HG03378 (cell line): ENCODE data around the gene ARL15.

Source experiments
- ATAC-seq: cut with Tn5 transposase; IDR thresholded peaks from one replicate; pipeline ENCODE4 v1.9.1; 2021; ENCODE audit warnings: mild to moderate bottlenecking, moderate library complexity; ENCODE audit not compliant: unreplicated experiment

Gene ARL15

GRCh38 chr5:54214722-54215121, 95.7 kb downstream of the ARL15 start:
- ATAC-seq = no peak

GRCh38 chr5:54212331-54212730, 98.0 kb downstream of the ARL15 start:
- no peak for ATAC-seq

DNA sequence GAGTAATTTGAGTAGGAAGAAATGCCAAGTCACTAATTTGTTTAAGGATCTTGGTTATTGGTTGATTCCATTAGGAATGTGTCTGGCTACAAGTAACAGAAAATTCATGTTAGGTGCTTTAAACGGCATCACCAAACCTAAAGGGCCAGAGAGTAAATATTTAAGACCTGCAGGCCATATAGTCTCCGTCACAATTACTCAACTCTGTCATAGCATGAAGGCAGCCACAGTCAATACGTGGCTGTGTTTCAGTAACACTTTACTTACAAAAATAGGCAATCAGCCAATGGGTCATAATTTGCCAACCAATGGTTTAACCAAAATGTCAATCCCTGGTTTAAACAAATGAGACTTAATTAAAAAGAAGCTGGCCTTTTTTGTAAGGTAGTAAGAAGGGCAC, 98.5 kb downstream of the ARL15 start:
- no peak for ATAC-seq

DNA sequence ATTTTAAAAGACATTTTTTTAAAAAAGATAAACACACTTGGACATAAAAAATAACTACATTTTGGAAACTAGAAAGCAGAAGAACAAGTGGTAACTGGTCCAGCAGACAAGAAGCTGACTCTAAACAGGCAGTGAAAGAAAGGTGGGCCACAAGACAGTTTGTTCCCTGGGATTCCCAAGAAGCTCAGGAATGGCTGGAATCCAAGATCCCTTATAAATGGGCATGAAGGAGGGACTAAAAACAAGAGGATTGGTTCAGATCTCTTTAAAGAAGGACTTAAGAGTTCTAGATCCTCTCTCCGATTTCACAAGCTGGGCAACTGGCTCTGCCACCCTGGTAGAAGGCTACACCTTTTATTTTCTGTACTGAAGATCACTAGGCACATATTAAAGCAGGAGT, 102.8 kb downstream of the ARL15 start:
- no peak for ATAC-seq

DNA sequence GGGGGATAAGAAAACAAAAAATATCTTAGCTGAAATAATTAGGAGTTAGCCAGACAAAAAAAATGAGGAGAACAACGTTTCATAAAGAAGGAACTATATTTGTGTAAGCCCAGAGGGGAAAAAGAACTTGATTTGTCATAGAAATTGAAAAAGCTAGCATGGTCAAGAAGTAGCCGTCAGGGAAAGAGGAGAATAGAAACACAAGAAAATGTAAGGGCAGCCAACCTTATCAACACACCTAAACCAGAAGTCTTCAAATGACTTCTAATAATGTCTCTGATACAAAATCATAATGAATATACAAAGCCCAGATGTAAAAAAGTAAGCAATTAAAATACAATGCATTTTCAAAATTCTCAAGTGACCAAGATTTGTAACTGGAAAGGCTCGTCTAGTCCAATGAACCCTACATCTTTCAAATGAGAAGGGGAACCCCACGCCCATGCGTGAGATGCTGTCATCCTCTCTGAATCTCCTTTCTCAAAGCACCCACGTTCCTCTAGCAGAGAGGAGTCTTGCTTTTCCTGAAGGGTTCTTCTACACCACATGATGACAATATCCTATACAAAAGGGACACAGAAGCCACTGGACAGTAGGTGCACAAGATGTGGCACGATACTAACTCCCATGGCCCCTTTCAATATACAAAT, 103.7 kb downstream of the ARL15 start:
- ATAC-seq = peak; percentile 68

- ATAC-seq = no peak
These were observed 104.5 kb downstream of the ARL15 start for GRCh38 chr5:54205918-54206317.

GRCh38 chr5:54205453-54205852, 104.9 kb downstream of the ARL15 start:
- ATAC-seq = no peak

GRCh38 chr5:54197018-54197417, 113.4 kb downstream of the ARL15 start:
- no peak for ATAC-seq

- no peak for ATAC-seq
These were observed 114.7 kb downstream of the ARL15 start for GRCh38 chr5:54195701-54196100.

DNA sequence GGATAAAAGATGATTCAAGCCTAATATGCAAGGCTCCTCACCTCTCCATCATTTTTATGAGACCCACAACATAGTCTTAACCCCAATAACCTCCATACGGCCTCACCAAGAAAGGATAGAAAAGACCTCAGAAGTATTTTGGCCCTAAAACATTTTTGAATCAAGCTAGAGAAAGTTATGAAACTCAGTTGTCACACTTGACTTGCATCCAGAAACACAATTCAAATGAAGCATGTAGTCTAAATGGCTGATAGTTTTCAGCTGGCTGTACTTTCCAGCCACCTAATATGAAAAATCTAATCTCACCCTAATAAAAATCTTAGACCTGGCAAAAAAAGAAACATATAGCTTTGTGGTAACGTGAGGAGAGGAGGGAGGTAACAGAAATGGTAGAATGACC, 116.1 kb downstream of the ARL15 start:
- no peak for ATAC-seq

GRCh38 chr5:54187694-54188093, 122.7 kb downstream of the ARL15 start:
- ATAC-seq = no peak

- no peak for ATAC-seq
These were observed 123.4 kb downstream of the ARL15 start for GRCh38 chr5:54186912-54187445.

DNA sequence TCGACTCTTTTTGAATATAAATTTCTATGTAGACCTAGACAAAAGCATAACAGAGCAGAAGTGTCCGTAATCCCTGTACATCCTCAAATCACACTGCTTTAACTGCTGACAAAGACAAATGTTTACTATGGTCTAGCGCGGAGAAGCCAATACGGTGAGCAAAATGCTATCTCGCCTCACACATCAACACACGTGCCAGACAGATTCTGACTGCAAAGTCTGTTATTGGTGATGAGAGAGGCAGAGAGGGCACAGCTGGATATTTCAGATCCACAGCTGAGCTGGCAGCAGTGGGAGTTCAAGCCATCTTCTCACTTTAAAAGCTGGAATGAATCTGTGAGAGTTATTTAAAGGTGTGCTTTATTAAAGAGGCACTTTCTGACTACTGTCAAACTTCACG, 124.3 kb downstream of the ARL15 start:
- ATAC-seq = no peak

DNA sequence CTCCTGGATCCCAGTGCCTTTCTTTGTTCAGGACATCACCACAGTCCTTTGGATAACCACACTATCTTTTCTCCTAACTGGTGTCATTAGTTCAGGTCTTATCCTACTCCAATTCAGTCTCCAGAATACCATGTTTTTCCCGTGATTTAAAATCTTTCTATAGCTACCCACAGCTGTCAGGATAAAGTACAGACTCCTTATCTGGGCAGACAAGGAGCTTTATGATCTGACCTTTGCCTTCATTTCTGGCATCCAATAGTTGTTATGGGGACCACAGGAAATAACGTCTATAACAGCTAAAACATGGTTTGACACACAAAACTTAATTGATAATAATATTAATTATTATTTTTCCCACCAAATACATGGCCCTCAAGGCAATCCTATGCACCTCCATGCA, 125.6 kb downstream of the ARL15 start:
- ATAC-seq = no peak

GRCh38 chr5:54180630-54181031, 129.7 kb downstream of the ARL15 start:
- ATAC-seq = no peak

GRCh38 chr5:54178991-54179390, 131.4 kb downstream of the ARL15 start:
- no peak for ATAC-seq

- ATAC-seq = no peak
These were observed 132.2 kb downstream of the ARL15 start for GRCh38 chr5:54178207-54178606.

GRCh38 chr5:54177058-54177457, 133.3 kb downstream of the ARL15 start:
- ATAC-seq = no peak

GRCh38 chr5:54176066-54176830, 134.1 kb downstream of the ARL15 start:
- ATAC-seq = no peak

DNA sequence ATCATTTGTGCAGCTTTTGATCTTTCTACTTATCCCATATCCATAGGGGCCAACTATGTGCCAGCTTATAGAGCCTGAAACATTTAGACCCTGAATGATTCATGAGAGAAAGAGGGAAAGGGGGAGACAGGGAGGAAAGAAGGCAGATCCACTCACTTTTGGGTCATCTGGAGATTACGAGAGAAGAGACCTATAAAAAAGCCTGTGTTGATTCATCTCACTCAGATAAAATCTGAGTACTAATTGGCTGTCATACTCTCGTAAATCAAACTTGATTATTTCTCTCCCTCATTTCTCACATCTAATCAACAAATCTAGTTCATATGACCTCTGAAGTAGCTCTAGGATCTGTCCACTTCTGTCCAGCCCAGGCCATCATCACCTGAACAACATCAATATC, 137.1 kb downstream of the ARL15 start:
- no peak for ATAC-seq

- ATAC-seq = peak; percentile 67
These were observed 138.6 kb downstream of the ARL15 start for GRCh38 chr5:54171645-54172384.

DNA sequence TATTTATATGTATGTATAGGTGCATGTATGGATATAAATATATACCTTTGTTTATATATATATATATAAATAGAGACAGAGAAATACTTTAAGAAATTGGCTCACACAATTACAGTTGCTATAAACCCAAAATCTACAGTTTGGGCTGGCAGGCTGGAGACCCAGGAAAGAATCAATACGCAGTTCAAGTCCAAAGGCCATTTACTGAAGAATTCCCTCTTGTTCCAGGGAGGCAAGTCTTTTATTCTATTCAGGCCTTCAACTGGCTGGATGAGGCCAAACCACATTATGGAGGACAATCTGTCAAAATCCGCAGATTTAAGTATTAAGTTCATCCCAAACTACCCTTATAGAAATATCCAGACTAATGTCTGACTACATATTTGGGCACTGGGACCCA, 144.7 kb downstream of the ARL15 start:
- no peak for ATAC-seq
